T-helper 17 cell (primary cell): ENCODE results near the gene TM4SF4. TPM values are rescaled to one million over a fixed set of nuclear protein-coding genes. Genes with fewer than 3 reads are reported as not detected.
A peak's percentile ranks its signal among the peaks of the same experiment; 100 is the strongest.

Experiments used
- ATAC-seq: fragments of 150-1000 bp; cut with Tn5 transposase; 2 replicates; pipeline ENCODE4 v1.10.0; 2021; ENCODE audit warnings: mild to moderate bottlenecking, moderate library complexity
- DNase-seq, 3 donors: peaks; one replicate each; pipeline versions ENCODE4 v3.0.0 to v3.0.0-alpha.2; 2020 to 2021
- H3K9me3 ChIP-seq: one replicate; pipeline ENCODE4 v1.7.0; 2013; ENCODE audit warnings: low read length, mild to moderate bottlenecking; ENCODE audit not compliant: control insufficient read depth, poor library complexity, severe bottlenecking
- H3K27ac Mint-ChIP-seq: one replicate; pipeline ENCODE4 v1.8.0; 2022; ENCODE audit warnings: mild to moderate bottlenecking, moderate library complexity, mixed read lengths
- H3K27me3 Mint-ChIP-seq: one replicate; pipeline ENCODE4 v1.8.0; 2022; ENCODE audit warnings: mixed read lengths
- H3K36me3 Mint-ChIP-seq: one replicate; pipeline ENCODE4 v1.8.0; 2022; ENCODE audit warnings: low read depth, mixed read lengths
- H3K4me1 Mint-ChIP-seq: one replicate; pipeline ENCODE4 v1.8.0; 2022; ENCODE audit warnings: mild to moderate bottlenecking, mixed read lengths
- H3K4me3 Mint-ChIP-seq: one replicate; pipeline ENCODE4 v1.8.0; 2022; ENCODE audit warnings: mild to moderate bottlenecking, moderate library complexity, mixed read lengths
- total RNA-seq, 4 donors: library from RNA in 2 of 4; stranded (reverse) in 2 of 4; gene quantifications; one replicate each; pipeline ENCODE4 v1.2.3 and lab custom pipeline; 2022 to 2026

TM4SF4 gene
- total RNA-seq, 2 donors from 2014 or later, result not detected

- no peak for ATAC-seq
These were observed 6.0 kb downstream of the TM4SF4 start for GRCh38 chr3:149480326-149481017.

GRCh38 chr3:149481056-149481455, 6.6 kb downstream of the TM4SF4 start:
- no peak for ATAC-seq
- no peak overlapping the region for H3K27ac Mint-ChIP-seq
- no peak for DNase-seq

More at GRCh38 chr3:149480326-149481017, 6.0 kb downstream of the TM4SF4 start:
- H3K9me3 ChIP-seq, result no peaks in the 10 kb centered on the region
- Mint-ChIP-seq H3K4me1 (no peaks in the 10 kb centered on the region), H3K36me3 (no peaks in the 10 kb centered on the region), H3K27ac (no peak overlapping the region), H3K27me3 (peaks cover 29% of the 10 kb centered on the region), H3K4me3 (no peak overlapping the region)
- no peak for DNase-seq

GRCh38 chr3:149481491-149481890, 7.0 kb downstream of the TM4SF4 start:
- Mint-ChIP-seq H3K4me3 (no peak overlapping the region), H3K27ac (no peak overlapping the region), H3K4me1 (no peaks in the 10 kb centered on the region), H3K36me3 (no peaks in the 10 kb centered on the region), H3K27me3 (peaks cover 20% of the 10 kb centered on the region)
- DNase-seq (no peak), ATAC-seq (no peak)
- H3K9me3 ChIP-seq, result no peaks in the 10 kb centered on the region

More at GRCh38 chr3:149481056-149481455, 6.6 kb downstream of the TM4SF4 start:
- Mint-ChIP-seq H3K36me3 (no peaks in the 10 kb centered on the region), H3K4me3 (no peak overlapping the region), H3K4me1 (no peaks in the 10 kb centered on the region), H3K27me3 (peaks cover 23% of the 10 kb centered on the region)
- H3K9me3 ChIP-seq, result no peaks in the 10 kb centered on the region

- Mint-ChIP-seq H3K4me1 (peaks cover under 1% of the 10 kb centered on the region), H3K36me3 (no peaks in the 10 kb centered on the region), H3K4me3 (no peak overlapping the region), H3K27me3 (peaks cover 32% of the 10 kb centered on the region), H3K27ac (no peak overlapping the region)
- ATAC-seq (no peak), DNase-seq (no peak)
- no peaks in the 10 kb centered on the region for H3K9me3 ChIP-seq
These were observed 12.2 kb downstream of the TM4SF4 start for GRCh38 chr3:149486726-149487125.

- H3K27me3 Mint-ChIP-seq, result peaks cover 30% of the 10 kb centered on the region
- no peak for DNase-seq
- H3K4me1 Mint-ChIP-seq, result peaks cover 2% of the 10 kb centered on the region
- peak; percentile 36 for ATAC-seq
- H3K36me3 Mint-ChIP-seq, result no peaks in the 10 kb centered on the region
- no peaks in the 10 kb centered on the region for H3K9me3 ChIP-seq
- H3K27ac Mint-ChIP-seq, result no peak overlapping the region
- no peak overlapping the region for H3K4me3 Mint-ChIP-seq
These were observed 13.2 kb downstream of the TM4SF4 start for GRCh38 chr3:149487598-149488197.

- Mint-ChIP-seq H3K36me3 (no peaks in the 10 kb centered on the region), H3K27me3 (peaks cover 31% of the 10 kb centered on the region), H3K27ac (no peak overlapping the region), H3K4me3 (no peak overlapping the region), H3K4me1 (peaks cover 7% of the 10 kb centered on the region)
- no peak for ATAC-seq
- H3K9me3 ChIP-seq, result no peaks in the 10 kb centered on the region
- DNase-seq, result no peak
These were observed 14.7 kb downstream of the TM4SF4 start for GRCh38 chr3:149489060-149489690.

GRCh38 chr3:149490260-149490971, 15.9 kb downstream of the TM4SF4 start:
- no peaks in the 10 kb centered on the region for H3K9me3 ChIP-seq
- Mint-ChIP-seq H3K4me3 (no peak overlapping the region), H3K36me3 (no peaks in the 10 kb centered on the region), H3K27me3 (peaks cover 40% of the 10 kb centered on the region), H3K4me1 (peaks cover 7% of the 10 kb centered on the region), H3K27ac (no peak overlapping the region)
- ATAC-seq, result no peak
- DNase-seq, result no peak

GRCh38 chr3:149493315-149494021, 19.0 kb downstream of the TM4SF4 start:
- no peaks in the 10 kb centered on the region for H3K9me3 ChIP-seq
- peaks cover 7% of the 10 kb centered on the region for H3K4me1 Mint-ChIP-seq
- no peaks in the 10 kb centered on the region for H3K36me3 Mint-ChIP-seq
- DNase-seq, result no peak
- no peak overlapping the region for H3K27ac Mint-ChIP-seq
- peaks cover 41% of the 10 kb centered on the region for H3K27me3 Mint-ChIP-seq
- no peak for ATAC-seq
- no peak overlapping the region for H3K4me3 Mint-ChIP-seq

- DNase-seq, result peak in 1 of 3 donors; percentile 6
- no peaks in the 10 kb centered on the region for H3K9me3 ChIP-seq
- Mint-ChIP-seq H3K27ac (no peak overlapping the region), H3K4me3 (no peak overlapping the region), H3K36me3 (no peaks in the 10 kb centered on the region), H3K27me3 (peaks cover 45% of the 10 kb centered on the region), H3K4me1 (peaks cover 7% of the 10 kb centered on the region)
- peak; percentile 37 for ATAC-seq
These were observed 19.7 kb downstream of the TM4SF4 start for GRCh38 chr3:149494022-149494758.

GRCh38 chr3:149494759-149495580, 20.5 kb downstream of the TM4SF4 start:
- Mint-ChIP-seq H3K27me3 (peaks cover 38% of the 10 kb centered on the region), H3K36me3 (no peaks in the 10 kb centered on the region), H3K4me1 (peaks cover 7% of the 10 kb centered on the region), H3K4me3 (no peak overlapping the region), H3K27ac (no peak overlapping the region)
- DNase-seq, result no peak
- no peak for ATAC-seq
- H3K9me3 ChIP-seq, result no peaks in the 10 kb centered on the region

GRCh38 chr3:149495581-149496125, 21.2 kb downstream of the TM4SF4 start:
- H3K4me1 Mint-ChIP-seq, result peaks cover 7% of the 10 kb centered on the region
- H3K4me3 Mint-ChIP-seq, result no peak overlapping the region
- ATAC-seq (no peak), DNase-seq (no peak)
- no peaks in the 10 kb centered on the region for H3K9me3 ChIP-seq
- peaks cover 35% of the 10 kb centered on the region for H3K27me3 Mint-ChIP-seq
- H3K36me3 Mint-ChIP-seq, result no peaks in the 10 kb centered on the region
- H3K27ac Mint-ChIP-seq, result no peak overlapping the region
